ENCODE results near the gene RNASE11. TPM values are rescaled to one million over a fixed set of nuclear protein-coding genes. Genes with fewer than 3 reads are reported as not detected.
"Not testable (repeated sequence)": the region's sequence is repeated elsewhere in the genome, so short reads cannot be mapped to it uniquely, and the experiment has no call there.

RNASE11 gene
- total RNA-seq, 1 experiment from 2014 or later, result not detected

- ChIA-PET CTCF (interaction anchor here (0.6 to 2.2 kb wide), 5 partner anchors 9 to 259 kb away, joined by 3 to 16 read pairs (median 5); no protein-coding TSS in a partner anchor), POLR2A (no interaction called here)
- no peaks in the 10 kb centered on the region for H3K9me3 Mint-ChIP-seq (ENCODE audit: unreplicated experiment)
- no peaks in the 10 kb centered on the region for H3K4me1 Mint-ChIP-seq (ENCODE audit: insufficient read depth, unreplicated experiment)
- H3K4me3 Mint-ChIP-seq (ENCODE audit: unreplicated experiment), result no peak overlapping the region
- no peaks in the 10 kb centered on the region for H3K27me3 Mint-ChIP-seq (ENCODE audit: insufficient read depth, unreplicated experiment)
- H3K27ac Mint-ChIP-seq (ENCODE audit: low read depth, unreplicated experiment), result no peak overlapping the region
- no peaks in the 10 kb centered on the region for H3K36me3 Mint-ChIP-seq (ENCODE audit: insufficient read depth, unreplicated experiment)
- intact Hi-C loops (cut with micrococcal nuclease), result no loop called here
- BruUV-seq (replicated peaks), result no TSS peak
- TF ChIP-seq CTCF (IDR thresholded peaks at IDR 0.05; ENCODE audit: unreplicated experiment), result no peak
- DNase-seq (ENCODE audit: unreplicated experiment), result no peak
These were observed 9.3 kb upstream of the RNASE11 start for GRCh38 chr14:20597108-20597507.

DNA sequence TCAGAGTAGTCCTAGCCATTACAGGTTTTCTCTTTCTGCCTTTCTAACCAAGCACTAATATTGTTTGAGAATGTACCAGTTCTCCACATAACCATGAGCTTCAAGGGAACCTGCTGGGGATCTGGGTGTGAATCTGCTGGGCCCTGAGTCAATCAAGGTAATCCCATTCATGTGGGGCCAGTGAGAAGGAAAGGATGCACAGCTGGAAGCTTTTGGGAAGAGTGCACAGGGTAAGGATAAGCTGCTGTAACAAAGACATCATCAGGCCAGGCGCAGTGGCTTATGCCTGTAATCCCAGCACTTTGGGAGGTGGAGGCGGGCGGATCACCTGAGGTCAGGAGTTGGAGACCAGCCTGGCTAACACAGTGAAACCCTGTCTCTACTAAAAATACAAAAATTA is 7.9 kb upstream of the RNASE11 start:
- H3K4me3 Mint-ChIP-seq (ENCODE audit: unreplicated experiment); H3K27me3 Mint-ChIP-seq (ENCODE audit: insufficient read depth, unreplicated experiment); intact Hi-C loops (cut with micrococcal nuclease); H3K9me3 Mint-ChIP-seq (ENCODE audit: unreplicated experiment); H3K27ac Mint-ChIP-seq (ENCODE audit: low read depth, unreplicated experiment); POLR2A ChIA-PET; BruUV-seq (replicated peaks); H3K4me1 Mint-ChIP-seq (ENCODE audit: insufficient read depth, unreplicated experiment); DNase-seq (ENCODE audit: unreplicated experiment); H3K36me3 Mint-ChIP-seq (ENCODE audit: insufficient read depth, unreplicated experiment): not testable (repeated sequence)
- CTCF ChIA-PET, result interaction anchor here (0.7 kb wide), 1 partner anchor 39 kb away, joined by 3 read pairs; no protein-coding TSS in a partner anchor

GRCh38 chr14:20592574-20592973 is 4.8 kb upstream of the RNASE11 start:
- no peak for DNase-seq (ENCODE audit: unreplicated experiment)
- Mint-ChIP-seq H3K27me3 (ENCODE audit: insufficient read depth, unreplicated experiment) (peaks cover 6% of the 10 kb centered on the region), H3K27ac (ENCODE audit: low read depth, unreplicated experiment) (no peak overlapping the region), H3K36me3 (ENCODE audit: insufficient read depth, unreplicated experiment) (no peaks in the 10 kb centered on the region), H3K4me1 (ENCODE audit: insufficient read depth, unreplicated experiment) (no peaks in the 10 kb centered on the region), H3K4me3 (ENCODE audit: unreplicated experiment) (no peak overlapping the region), H3K9me3 (ENCODE audit: unreplicated experiment) (no peaks in the 10 kb centered on the region)
- no peak for TF ChIP-seq CTCF (IDR thresholded peaks at IDR 0.05; ENCODE audit: unreplicated experiment)
- CTCF ChIA-PET, result interaction anchor here (0.7 kb wide), 1 partner anchor 458 kb away, joined by 3 read pairs; no protein-coding TSS in a partner anchor
- POLR2A ChIA-PET, result interaction anchor here (0.7 kb wide), 1 partner anchor 16 kb away, joined by 5 read pairs; no protein-coding TSS in a partner anchor
- intact Hi-C loops (cut with micrococcal nuclease), result no loop called here
- no TSS peak for BruUV-seq (replicated peaks)

DNA sequence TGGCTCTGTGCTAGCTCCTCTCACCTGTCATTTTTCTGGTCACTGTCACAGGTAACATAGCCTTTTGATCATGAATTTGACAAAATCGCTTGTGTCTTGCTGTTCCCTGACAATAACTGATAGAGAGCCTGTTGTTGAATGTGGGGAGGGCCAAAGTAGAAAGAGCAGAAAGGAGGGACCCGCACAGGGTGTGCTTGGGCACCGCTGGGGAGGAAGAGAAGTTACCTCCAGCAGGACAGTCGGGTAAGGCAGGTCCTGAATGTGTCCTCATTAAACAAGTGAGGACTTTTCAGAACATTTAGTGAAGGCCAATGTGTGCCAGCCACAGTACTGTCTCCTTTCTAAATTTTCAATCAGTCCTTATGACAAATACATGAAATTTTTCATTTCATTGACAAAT is 3.4 kb upstream of the RNASE11 start, which contains the start of gene RNASE12:
Gene RNASE12 (minus strand): TSS at position 142 of the 400 bp plus-strand sequence. CDS start 653 bp downstream, outside the sequence.
- H3K9me3 Mint-ChIP-seq (ENCODE audit: unreplicated experiment), result no peaks in the 10 kb centered on the region
- no peaks in the 10 kb centered on the region for H3K36me3 Mint-ChIP-seq (ENCODE audit: insufficient read depth, unreplicated experiment)
- no peak for TF ChIP-seq CTCF (IDR thresholded peaks at IDR 0.05; ENCODE audit: unreplicated experiment)
- no peak within 1 kb of the TSS for H3K4me3 Mint-ChIP-seq (ENCODE audit: unreplicated experiment)
- intact Hi-C loops (cut with micrococcal nuclease), result no loop called here
- H3K27me3 Mint-ChIP-seq (ENCODE audit: insufficient read depth, unreplicated experiment), result peaks cover 20% of the 10 kb centered on the region
- DNase-seq (ENCODE audit: unreplicated experiment), result no peak
- no peak within 1 kb of the TSS for H3K27ac Mint-ChIP-seq (ENCODE audit: low read depth, unreplicated experiment)
- CTCF ChIA-PET, result interaction anchor here (1.0 kb wide), 1 partner anchor 16 kb away, joined by 4 read pairs; no protein-coding TSS in a partner anchor
- no peaks in the 10 kb centered on the region for H3K4me1 Mint-ChIP-seq (ENCODE audit: insufficient read depth, unreplicated experiment)
- BruUV-seq (replicated peaks), result no TSS peak
- POLR2A ChIA-PET, result no interaction called here

Measured in MCF 10A (cell line).